HG02623 (cell line): ENCODE data around the gene CCDC88C.

Experiments
- ATAC-seq: cut with Tn5 transposase; IDR thresholded peaks from one replicate; pipeline ENCODE4 v1.9.1; 2021; ENCODE audit warnings: moderate library complexity; ENCODE audit not compliant: unreplicated experiment

CCDC88C gene

GRCh38 chr14:91348845-91349465, 68.7 kb downstream of the CCDC88C start:
- ATAC-seq: no peak

GRCh38 chr14:91346838-91347173, 70.8 kb downstream of the CCDC88C start:
- no peak for ATAC-seq

DNA sequence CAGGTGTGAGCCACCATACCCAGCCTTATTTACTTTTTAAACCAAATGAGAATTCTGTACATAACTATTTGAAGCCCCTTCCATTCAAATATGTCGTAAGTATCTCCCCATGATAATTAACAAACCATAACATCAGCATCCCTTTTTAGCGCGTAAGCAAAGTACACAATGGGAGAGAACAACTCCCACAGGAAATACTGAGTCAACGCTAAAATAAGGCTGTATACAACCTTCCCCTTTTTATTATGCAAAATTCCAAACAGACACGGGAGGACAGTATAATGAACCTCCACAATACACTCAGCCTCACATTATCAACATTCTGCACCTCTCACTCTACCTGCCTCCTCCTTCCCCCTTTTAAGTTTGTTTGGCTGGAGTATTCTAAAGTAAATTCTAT, 73.5 kb downstream of the CCDC88C start:
- no peak for ATAC-seq

DNA sequence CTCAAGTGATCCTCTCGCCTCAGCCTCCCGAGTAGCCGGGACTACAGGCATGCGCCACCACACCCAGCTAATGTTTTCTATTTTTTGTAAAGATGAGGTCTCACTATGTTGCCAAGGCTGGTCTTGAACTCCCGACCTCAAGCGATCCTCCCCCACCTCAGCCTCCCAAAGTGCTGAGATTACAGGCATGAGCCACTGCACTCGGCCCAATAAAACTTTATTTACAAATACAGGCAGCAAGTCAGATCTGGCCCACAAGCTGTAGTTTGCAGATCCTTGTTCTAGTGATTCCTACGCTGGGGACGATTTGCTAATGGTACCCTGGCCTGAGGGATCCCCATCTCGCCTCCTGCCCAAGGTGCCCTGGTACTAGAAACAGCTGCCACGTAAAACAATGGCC, 74.6 kb downstream of the CCDC88C start:
- no peak for ATAC-seq

GRCh38 chr14:91342206-91342760, 75.3 kb downstream of the CCDC88C start:
- ATAC-seq: no peak

DNA sequence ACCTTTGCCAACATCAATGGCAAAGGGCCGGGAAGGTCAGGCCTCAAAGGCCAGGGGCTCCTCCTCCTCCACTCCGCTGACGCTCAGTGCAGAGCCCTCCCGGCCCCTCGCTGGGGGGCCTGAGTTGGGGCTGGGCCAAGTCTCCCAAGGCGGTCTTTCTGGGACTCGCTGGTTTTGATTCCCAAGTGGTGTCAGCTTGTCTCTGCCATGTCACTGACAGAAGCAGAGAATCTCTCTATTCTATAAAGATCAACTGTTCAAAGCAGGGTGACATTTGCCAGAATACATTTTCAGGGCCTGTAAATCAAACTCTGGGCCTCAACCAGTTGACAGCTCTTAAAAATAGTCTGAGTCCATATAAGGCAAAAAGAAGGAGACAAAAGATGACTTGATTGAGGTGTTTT, 75.9 kb downstream of the CCDC88C start:
- no peak for ATAC-seq

DNA sequence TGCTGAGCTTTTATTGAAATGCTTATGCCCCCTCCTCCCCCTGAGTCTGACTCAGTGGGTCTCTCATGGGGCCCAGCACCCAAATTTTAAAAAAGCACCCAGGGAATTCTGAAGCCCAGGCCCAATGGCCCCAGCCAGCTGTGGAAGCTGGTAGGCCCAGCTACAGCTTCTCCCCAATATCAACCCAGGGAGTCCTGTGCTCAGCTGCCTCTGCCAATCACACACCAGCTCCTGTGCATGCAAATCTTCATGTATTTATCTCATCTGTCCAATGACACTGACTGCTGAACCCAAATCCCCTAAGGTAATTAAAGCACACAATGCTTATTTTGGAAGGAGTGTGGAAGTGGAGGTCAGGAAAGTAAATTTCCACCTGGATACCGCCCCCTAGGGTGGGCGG, 76.3 kb downstream of the CCDC88C start:
- no peak for ATAC-seq

GRCh38 chr14:91339671-91340369, 77.8 kb downstream of the CCDC88C start:
- no peak for ATAC-seq

DNA sequence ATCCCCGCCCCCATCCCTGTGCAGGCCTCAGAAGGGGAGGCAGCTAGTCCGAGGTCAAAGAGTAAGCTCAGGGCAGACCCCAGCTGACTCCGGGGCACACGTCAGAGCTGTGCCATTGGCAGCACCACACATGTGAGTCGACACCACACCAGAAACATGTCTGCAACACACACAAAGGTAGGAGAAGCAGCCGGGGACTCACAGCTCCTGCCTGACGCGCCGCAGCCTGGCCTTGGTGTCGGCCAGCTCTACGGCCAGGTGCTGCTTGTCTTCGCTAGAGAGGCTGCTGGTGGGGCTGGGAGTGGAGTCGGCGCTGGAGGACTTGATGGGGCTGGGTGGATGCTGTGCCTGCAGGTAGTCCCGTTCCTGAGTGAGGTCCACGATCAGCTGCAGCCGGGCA, 78.5 kb downstream of the CCDC88C start:
- ATAC-seq: no peak

- ATAC-seq: no peak
Observed at GRCh38 chr14:91338379-91338778, 79.2 kb downstream of the CCDC88C start.

GRCh38 chr14:91337699-91338335, 79.8 kb downstream of the CCDC88C start:
- no peak for ATAC-seq

DNA sequence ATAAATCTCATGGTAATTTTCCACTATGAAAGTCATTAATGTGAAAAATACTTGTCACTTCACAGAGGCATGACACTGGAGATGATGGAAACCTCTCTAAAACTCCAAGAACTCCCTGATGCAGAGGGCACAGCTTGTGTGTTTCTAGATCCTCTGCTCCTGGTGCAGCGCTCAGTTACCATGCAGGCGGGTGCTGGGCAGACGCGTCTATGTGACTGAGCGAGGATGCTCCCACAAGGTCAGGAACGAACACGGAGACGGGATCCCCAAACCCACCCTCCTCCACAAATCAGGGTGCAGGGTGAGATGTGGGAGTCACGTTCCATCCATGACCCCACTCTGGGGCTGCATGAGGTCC, 81.5 kb downstream of the CCDC88C start:
- ATAC-seq: no peak

- no peak for ATAC-seq
Observed at GRCh38 chr14:91335191-91336092, 82.2 kb downstream of the CCDC88C start.

DNA sequence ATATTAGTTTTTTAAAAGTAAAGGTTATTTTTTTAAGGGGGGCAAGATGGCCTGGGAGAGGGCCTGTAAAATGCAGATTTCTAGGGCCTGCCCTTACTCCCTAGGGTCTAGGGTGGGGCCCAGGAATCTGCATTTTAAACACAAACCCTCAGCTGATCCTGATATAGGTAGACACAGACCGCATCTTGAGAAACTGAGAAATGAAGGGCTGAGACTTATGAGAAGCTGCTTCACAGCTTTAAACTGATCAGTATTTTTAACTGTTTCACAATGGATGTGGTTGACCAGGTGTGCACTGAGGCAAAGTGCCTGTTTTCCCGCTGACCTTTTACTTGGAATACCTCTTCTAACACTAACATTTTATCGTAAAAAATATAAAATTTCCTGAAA, 84.0 kb downstream of the CCDC88C start:
- ATAC-seq: peak; percentile 54

DNA sequence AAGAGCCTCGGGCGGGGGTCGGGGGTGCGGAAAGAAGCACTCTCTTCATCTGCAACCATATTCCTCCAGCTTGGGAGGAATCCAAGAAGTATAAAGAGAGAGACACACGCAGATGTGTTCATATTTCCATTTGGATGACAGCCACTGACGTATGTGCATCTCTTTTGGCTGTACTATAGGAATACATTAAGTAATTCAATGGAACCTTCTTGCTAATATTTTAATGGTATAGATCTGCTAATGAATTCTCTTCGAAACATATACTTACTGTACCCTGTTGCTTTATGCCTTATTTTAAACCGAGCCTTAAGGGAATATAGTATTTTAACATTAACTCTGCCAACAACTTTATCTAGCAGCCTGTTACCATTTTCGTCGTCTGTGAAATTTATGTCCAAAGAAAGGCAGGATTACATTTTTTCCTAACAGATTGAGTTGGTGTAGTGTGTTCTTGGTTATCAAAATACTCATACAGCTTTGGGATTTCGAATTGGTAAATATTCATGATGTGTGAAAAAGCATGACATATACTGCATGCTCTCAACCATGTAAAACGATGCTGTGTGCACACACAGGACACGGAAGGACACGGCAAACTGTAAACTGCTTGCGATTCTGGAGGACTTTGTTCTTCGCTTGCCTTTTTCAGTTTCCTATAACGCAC, 84.5 kb downstream of the CCDC88C start:
- no peak for ATAC-seq

GRCh38 chr14:91332171-91332985, 85.2 kb downstream of the CCDC88C start:
- ATAC-seq: no peak

- ATAC-seq: no peak
Observed at GRCh38 chr14:91331721-91332120, 85.9 kb downstream of the CCDC88C start.

DNA sequence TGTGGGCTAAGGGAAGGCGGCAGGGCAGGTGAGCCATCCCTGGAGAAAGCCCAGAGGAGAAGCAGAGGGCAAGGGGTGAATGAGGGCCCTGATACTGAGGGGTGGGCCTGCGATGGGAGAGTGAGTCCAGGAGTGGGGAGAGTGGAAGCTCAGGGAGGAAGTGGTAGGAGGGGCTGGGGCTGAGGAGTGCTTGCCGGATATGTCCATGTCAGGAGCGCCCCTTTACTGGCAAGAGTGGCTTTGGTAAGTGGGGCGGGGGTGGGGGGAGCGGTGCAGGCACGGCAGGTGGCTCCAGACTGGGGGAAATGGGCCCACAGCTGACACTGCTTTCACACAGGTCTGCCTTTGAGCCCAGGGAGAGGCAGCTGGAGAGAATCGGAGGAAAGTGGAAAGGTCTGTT, 86.8 kb downstream of the CCDC88C start:
- ATAC-seq: no peak

GRCh38 chr14:91330096-91330696, 87.4 kb downstream of the CCDC88C start:
- ATAC-seq: no peak
